ENCODE results near the gene LRP1B.

Gene LRP1B

DNA sequence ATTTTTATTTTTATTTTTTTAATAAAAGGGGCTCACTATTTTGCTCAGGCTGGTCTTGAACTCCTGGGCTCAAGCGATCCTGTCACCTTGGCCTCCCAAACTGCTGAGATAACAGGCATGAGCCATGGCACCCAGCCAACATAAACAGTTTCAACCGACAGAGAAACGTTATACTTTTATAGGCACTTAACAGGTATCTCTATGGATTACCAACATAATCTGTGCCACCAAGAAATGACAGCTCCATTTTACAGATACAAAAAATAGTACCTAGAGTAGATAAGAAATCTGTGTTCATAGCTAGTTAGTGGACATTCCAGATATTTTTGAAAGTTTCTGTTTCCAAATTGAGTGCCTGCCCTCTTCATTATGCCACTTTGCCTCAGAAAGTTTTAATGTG is 1316.7 kb downstream of the LRP1B start:
- H3K27me3 ChIP-seq (ENCODE audit: control insufficient read depth, low read length) = no peaks in the 10 kb centered on the region
- H3K4me3 ChIP-seq (ENCODE audit: low read length) = no peak overlapping the region
- no peaks in the 10 kb centered on the region for H3F3A ChIP-seq (ENCODE audit: control insufficient read depth, insufficient read depth)
- no peaks in the 10 kb centered on the region for H3K9me2 ChIP-seq (replicated peaks; ENCODE audit: control insufficient read depth, low read length)
- H3K9me3 ChIP-seq (ENCODE audit: control insufficient read depth, insufficient read depth, low read length) = no peaks in the 10 kb centered on the region
- TF ChIP-seq EZH2phosphoT487 (IDR thresholded peaks at IDR 0.05; ENCODE audit: borderline replicate concordance, low read length) = no peak
- TF ChIP-seq, protein P1, sequence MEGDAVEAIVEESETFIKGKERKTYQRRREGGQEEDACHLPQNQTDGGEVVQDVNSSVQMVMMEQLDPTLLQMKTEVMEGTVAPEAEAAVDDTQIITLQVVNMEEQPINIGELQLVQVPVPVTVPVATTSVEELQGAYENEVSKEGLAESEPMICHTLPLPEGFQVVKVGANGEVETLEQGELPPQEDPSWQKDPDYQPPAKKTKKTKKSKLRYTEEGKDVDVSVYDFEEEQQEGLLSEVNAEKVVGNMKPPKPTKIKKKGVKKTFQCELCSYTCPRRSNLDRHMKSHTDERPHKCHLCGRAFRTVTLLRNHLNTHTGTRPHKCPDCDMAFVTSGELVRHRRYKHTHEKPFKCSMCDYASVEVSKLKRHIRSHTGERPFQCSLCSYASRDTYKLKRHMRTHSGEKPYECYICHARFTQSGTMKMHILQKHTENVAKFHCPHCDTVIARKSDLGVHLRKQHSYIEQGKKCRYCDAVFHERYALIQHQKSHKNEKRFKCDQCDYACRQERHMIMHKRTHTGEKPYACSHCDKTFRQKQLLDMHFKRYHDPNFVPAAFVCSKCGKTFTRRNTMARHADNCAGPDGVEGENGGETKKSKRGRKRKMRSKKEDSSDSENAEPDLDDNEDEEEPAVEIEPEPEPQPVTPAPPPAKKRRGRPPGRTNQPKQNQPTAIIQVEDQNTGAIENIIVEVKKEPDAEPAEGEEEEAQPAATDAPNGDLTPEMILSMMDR (IDR thresholded peaks at IDR 0.05; ENCODE audit: low read depth, low read length, poor library complexity, severe bottlenecking) = no peak
- no peaks in the 10 kb centered on the region for H3K79me2 ChIP-seq (ENCODE audit: control insufficient read depth, low read length)
- no peaks in the 10 kb centered on the region for H4K20me1 ChIP-seq (ENCODE audit: control insufficient read depth, insufficient read depth, low read depth, low read length)
- H3K27ac ChIP-seq (ENCODE audit: low read depth, low read length) = no peak overlapping the region
- no peaks in the 10 kb centered on the region for H3K36me3 ChIP-seq (ENCODE audit: control insufficient read depth, low read length)
- H3K4me1 ChIP-seq (ENCODE audit: control insufficient read depth, low read length) = no peaks in the 10 kb centered on the region
- no peak overlapping the region for H3K4me2 ChIP-seq (ENCODE audit: low read length)

DNA sequence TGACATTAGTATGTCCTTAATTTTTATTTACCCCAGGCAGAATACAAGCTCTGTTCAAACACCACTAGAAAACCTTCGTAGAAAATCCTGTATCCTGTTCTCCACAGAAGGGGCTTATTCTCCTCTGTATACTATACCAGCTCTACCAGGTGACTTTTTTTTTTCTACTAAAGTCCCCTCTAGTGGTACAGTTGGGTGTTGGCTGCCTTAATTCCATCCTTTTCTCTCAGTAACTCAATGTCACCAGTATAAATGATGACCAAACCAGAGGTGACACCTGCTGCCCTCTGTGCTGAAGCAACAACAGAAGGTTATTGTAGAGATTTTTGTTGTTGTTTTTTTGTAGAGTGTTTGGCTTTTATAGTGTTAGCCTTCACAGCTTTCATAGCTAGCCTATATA is 1322.0 kb downstream of the LRP1B start:
- Histone ChIP-seq H3K4me1 (ENCODE audit: control insufficient read depth, low read length) (no peaks in the 10 kb centered on the region), H3K9me3 (ENCODE audit: control insufficient read depth, insufficient read depth, low read length) (no peaks in the 10 kb centered on the region), H3F3A (ENCODE audit: control insufficient read depth, insufficient read depth) (no peaks in the 10 kb centered on the region), H3K4me2 (ENCODE audit: low read length) (no peak overlapping the region), H3K27ac (ENCODE audit: low read depth, low read length) (no peak overlapping the region), H3K36me3 (ENCODE audit: control insufficient read depth, low read length) (no peaks in the 10 kb centered on the region), H3K9me2 (replicated peaks; ENCODE audit: control insufficient read depth, low read length) (no peaks in the 10 kb centered on the region), H3K4me3 (ENCODE audit: low read length) (no peak overlapping the region), H4K20me1 (ENCODE audit: control insufficient read depth, insufficient read depth, low read depth, low read length) (no peaks in the 10 kb centered on the region), H3K27me3 (ENCODE audit: control insufficient read depth, low read length) (no peaks in the 10 kb centered on the region), H3K79me2 (ENCODE audit: control insufficient read depth, low read length) (no peaks in the 10 kb centered on the region)
- TF ChIP-seq, protein P1 (IDR thresholded peaks at IDR 0.05; ENCODE audit: low read depth, low read length, poor library complexity, severe bottlenecking) = no peak
- TF ChIP-seq EZH2phosphoT487 (IDR thresholded peaks at IDR 0.05; ENCODE audit: borderline replicate concordance, low read length) = no peak

DNA sequence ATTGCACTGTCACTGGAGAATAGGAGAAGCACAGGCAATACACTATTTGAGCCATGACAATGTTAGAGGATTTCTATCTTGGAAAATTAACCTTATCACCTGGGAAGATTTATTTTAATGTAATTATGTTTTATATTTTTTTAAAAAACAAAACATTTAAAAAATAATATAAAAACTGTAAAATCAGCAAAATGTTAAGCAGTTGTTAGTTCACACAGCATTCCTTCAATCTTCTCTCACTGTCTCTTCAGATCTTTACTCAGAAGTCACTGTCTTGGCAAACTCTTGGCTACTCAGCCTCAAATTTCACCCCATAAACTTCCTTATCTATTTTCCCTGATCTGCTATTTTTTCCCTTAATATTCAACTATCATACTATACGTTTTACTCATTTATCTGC is 1322.6 kb downstream of the LRP1B start:
- Histone ChIP-seq H4K20me1 (ENCODE audit: control insufficient read depth, insufficient read depth, low read depth, low read length) (no peaks in the 10 kb centered on the region), H3F3A (ENCODE audit: control insufficient read depth, insufficient read depth) (no peaks in the 10 kb centered on the region), H3K9me3 (ENCODE audit: control insufficient read depth, insufficient read depth, low read length) (no peaks in the 10 kb centered on the region), H3K79me2 (ENCODE audit: control insufficient read depth, low read length) (no peaks in the 10 kb centered on the region), H3K4me3 (ENCODE audit: low read length) (no peak overlapping the region), H3K27ac (ENCODE audit: low read depth, low read length) (no peak overlapping the region), H3K4me1 (ENCODE audit: control insufficient read depth, low read length) (no peaks in the 10 kb centered on the region), H3K9me2 (replicated peaks; ENCODE audit: control insufficient read depth, low read length) (no peaks in the 10 kb centered on the region), H3K27me3 (ENCODE audit: control insufficient read depth, low read length) (no peaks in the 10 kb centered on the region), H3K36me3 (ENCODE audit: control insufficient read depth, low read length) (no peaks in the 10 kb centered on the region), H3K4me2 (ENCODE audit: low read length) (no peak overlapping the region)
- TF ChIP-seq EZH2phosphoT487 (IDR thresholded peaks at IDR 0.05; ENCODE audit: borderline replicate concordance, low read length) = no peak
- TF ChIP-seq, protein P1 (IDR thresholded peaks at IDR 0.05; ENCODE audit: low read depth, low read length, poor library complexity, severe bottlenecking) = no peak
